Stimulated activated CD4-positive, alpha-beta T cell treated with anti-CD3 and anti-CD28 coated beads, Interleukin-2, amount 100 ng/mL, for 4 hours (primary cell): Measurements from ENCODE around the gene ATXN7L1.

Source experiments
- DNase-seq: peaks from one replicate; pipeline ENCODE4 v3.0.0-alpha.2; 2020; ENCODE audit warnings: low read depth

ATXN7L1 gene

GRCh38 chr7:105827151-105827875 is 49.1 kb downstream of the ATXN7L1 start:
- no peak for DNase-seq

- DNase-seq: no peak
These were observed 50.3 kb downstream of the ATXN7L1 start for GRCh38 chr7:105826143-105826542.

DNA sequence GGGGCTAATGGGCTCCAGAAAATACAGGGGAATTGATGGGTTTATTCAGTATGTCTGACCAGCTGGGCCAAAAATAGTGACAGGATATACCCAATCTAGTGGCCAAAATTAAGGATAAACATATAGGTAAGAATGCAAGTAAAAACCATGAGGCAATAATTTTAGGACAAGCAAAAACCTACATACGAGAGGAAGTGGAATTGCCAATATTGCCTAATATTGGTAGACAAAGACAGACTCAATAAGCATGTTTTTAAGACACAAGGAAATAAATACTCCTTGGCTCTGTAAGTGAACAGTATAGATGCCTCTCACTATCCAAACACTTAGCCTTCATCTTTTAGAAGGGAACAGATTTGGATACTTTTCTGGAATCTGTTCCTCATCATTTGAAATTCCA is 51.0 kb downstream of the ATXN7L1 start:
- no peak for DNase-seq

GRCh38 chr7:105822806-105823205 is 53.6 kb downstream of the ATXN7L1 start:
- DNase-seq: no peak

- DNase-seq: no peak
These were observed 54.9 kb downstream of the ATXN7L1 start for GRCh38 chr7:105821527-105821926.

GRCh38 chr7:105820363-105821066 is 55.9 kb downstream of the ATXN7L1 start:
- DNase-seq: no peak

DNA sequence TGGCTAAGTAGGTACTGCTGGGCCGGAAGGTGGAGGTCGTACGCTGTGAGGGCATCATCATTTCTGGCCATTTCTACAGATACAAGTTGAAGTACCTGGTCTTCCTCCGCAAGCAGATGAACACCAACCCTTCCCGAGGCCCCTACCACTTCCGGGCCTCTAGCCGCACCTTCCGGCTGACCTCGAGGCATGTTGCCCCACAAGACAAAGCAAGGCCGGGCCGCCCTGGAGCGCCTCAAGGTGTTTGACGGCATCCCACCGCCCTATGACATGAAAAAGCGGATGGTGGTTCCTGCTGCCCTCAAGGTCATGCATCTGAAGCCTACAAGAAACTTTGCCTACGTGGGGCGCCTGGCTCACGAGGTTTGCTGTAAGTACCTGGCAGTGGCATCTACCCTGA is 56.8 kb downstream of the ATXN7L1 start:
- no peak for DNase-seq

DNA sequence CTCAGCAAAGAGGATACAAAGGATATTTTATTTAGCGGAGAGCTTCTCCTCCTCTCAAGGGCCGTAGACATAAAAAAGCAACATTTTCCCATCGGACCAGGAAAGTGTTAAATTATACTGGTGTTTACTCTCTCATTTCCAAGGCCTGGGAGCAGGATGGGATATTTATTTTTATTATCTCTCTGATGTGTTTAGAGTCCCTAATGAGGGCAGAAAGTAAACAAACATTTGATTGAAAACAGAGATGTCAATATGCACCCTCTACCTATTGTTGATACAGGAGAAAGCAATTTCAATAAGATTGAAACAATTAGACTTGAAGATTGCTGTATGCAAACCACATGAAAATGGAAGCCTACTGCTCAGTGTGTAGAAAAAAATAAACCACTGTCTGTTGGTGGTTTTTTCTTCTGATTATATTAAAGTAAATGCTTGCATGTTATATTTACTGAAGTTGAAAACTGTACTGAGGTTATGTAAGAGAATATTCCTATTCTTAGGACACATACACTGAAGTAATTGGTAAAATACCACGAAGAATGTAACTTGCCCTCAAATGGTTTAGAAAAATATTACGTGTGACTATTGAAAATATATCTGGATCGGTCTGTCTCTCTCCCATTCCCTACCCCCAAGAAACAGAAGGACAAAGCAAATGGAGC is 59.3 kb downstream of the ATXN7L1 start:
- DNase-seq: no peak

GRCh38 chr7:105816266-105816843 is 60.0 kb downstream of the ATXN7L1 start:
- no peak for DNase-seq

GRCh38 chr7:105815576-105815975 is 60.8 kb downstream of the ATXN7L1 start:
- no peak for DNase-seq

GRCh38 chr7:105814481-105814880 is 61.9 kb downstream of the ATXN7L1 start:
- DNase-seq: no peak

GRCh38 chr7:105811189-105811847 is 65.1 kb downstream of the ATXN7L1 start:
- DNase-seq: no peak

DNA sequence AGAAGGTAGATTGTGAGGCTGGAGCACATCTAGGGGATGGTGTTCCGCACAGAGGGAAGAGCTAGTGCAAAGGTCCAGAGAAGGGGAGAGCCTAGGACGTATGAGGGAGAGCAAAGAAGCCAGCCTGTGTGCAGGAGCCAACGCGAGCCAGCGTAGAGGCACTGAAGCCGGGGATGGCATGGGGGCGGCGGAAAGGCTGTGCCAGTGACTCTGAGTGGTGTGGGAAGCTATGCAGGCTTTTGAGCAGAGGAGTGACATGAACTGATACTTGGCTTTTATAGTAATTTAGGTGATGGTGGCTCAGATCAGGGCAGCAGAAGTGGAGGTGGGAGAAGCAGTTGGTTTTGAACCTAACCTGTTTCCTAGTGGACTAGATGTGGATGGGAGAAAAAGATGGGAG is 65.8 kb downstream of the ATXN7L1 start:
- DNase-seq: no peak

DNA sequence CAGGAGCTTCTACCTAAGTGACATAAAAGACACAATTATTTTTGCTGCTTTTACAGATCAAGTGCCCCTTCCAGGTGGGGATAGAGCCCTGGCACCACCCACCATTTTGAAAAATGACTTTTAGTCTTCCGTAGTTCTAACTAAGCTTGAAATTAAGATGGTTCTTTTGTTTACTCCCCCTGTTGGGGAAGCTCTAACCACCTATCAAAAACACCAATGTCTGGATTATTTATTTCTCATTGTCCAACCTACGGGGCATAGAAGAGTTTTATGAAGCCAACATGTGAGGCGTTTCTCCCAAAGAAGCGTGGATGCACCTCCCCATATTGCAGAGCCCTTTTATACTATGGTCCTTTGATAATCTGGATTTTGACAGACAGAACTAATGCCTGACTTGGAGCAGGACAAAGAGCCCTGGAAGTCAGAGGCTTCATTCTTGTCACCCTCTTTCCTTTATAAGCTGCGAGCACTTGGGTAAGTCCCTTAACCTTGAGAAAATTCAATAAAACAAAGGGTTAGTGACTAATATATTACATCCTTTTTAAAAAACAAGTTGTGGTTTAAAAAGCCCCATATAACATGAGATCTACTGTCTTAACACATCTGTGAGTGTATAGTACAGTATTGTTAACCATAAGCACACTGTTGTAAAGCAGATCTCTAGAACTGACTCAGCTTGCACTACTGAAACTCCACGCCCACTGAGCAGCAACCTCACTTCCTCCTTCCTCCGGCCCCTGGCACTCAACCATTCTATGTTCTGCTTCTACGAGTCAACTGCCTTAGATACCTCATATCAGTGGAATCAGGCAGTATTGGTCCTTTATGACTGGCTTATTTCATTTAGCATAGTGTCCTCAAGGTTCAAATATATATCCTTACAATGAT is 67.5 kb downstream of the ATXN7L1 start:
- DNase-seq: peak; percentile 78

- no peak for DNase-seq
These were observed 68.2 kb downstream of the ATXN7L1 start for GRCh38 chr7:105808209-105808608.

GRCh38 chr7:105807448-105807762 is 69.0 kb downstream of the ATXN7L1 start:
- DNase-seq: no peak

DNA sequence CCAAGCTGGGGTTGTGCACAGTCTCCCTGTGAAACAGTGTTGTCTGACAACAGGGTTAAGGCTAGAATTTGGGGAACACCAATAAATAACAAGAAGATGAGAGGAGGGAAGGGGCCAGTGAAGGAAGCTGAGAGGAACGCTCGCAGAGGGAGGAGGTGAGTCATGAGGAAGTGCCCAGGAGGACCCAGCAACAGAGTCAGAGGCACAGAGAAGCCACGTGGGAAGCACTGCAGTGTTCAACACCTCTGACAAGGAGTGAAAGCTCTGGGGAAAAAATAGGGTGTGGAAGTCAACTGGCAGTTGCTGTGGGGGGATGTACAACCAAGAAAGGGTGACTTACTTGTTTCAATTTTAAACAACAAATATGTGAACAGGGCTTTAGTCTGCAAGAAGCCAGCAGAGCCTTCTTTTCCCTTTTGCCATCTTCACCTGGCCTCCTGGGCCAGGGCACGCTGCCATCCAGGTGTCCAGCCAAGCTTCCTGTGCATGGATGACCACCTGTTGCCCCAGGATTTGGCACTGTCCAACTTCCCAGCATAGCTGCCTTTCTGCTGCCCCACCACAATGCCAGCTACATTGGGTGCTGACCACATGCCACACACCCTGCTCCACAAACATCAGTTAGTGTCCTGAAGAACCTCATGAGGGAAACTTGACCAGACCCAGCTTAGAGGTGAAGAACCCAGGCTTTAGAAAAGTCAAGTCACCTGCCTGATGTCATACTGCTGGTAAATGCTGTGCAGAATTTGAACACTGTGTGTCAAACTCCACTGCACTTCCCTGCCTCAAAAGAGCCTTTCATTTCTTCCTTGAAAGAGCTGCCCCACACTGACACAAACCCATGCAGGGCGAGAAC is 69.6 kb downstream of the ATXN7L1 start:
- peak; percentile 56 for DNase-seq

GRCh38 chr7:105805447-105806019 is 70.9 kb downstream of the ATXN7L1 start:
- no peak for DNase-seq

DNA sequence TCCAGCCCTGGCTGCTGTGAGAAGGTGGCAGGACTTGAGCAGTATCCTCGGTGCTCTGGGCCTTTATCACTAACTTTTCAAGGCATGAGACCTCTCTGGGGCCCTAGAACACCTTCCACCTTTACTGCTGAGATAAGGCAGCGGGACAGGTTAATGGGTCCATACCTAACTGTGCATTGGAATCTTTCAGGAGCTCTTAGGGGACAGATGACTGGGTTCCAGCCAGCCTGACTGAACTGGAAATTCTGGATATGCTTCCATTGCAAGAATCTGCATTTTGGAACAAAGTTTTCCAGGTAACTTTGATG is 73.0 kb downstream of the ATXN7L1 start:
- DNase-seq: no peak
